IPS DF 4.7 (cell line): ENCODE data around the gene SCN4A.

ENCODE experiments used
- DNase-seq: peaks from one replicate; pipeline ENCODE4 v3.0.0-alpha.2; 2013; ENCODE audit warnings: low spot score; ENCODE audit errors: extremely low read depth

Gene SCN4A

DNA sequence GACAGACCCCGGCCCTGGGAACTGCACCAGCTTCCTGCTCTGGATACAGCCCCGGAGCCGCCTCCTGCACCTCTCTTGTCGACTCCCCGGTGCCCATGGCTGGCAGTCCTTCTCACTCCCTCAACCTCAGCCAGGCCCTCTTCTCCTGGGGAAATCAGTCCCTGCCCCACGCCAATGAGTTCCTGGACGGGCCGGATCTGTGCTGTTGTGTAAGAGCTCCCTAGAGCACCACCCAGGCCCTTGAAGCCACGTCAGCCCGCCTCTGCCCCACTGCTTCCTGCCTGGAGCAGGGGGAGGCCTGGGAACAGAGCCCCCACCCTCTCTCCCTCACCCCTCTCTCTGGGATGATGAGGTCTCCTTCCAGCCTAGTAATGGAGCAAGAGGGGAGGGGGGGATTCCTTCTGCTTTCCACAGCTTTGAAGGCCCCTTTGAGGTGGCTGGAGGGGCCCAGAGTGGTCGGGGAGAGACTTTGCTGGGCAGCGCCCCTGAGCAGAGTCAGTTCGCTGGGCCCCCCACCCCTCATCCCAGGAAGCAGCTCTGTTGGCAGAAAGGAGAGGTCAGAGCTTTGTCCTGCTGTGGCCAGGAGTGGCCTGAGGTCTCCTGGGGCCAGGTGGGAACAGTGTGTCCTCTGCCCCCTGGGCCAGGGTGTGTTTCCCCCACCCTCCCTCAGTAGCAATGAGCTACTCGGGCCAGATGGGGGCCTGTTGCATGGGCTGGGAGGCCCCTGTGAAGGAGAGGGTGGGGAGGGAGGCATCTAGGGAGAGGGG lies 29.2 kb upstream of the SCN4A start:
- DNase-seq: no peak

DNA sequence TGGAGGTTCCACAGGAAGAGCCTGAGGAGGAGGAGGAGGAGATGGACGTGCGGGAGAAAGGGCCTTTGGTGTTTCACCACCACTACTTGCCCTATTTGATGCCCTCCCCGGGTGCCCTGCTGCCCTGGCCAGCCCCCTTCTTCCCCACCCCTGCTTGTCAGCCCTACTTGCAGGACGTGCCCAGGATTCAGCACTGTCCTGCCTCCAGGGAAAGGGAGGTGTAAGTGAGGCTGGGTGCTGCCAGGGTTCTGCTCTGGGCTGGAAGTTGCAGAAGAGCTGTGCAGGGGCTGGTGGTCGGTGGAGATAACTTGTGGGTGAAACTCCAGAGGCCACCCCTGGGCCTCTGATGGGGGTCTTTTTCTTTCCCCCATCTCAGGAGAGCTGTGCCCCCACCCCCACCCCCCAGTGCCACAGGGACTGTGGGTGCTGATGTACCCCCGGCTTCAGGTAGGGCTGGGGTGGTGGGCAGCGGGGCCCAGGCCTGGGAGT lies 28.4 kb upstream of the SCN4A start:
- no peak for DNase-seq

DNA sequence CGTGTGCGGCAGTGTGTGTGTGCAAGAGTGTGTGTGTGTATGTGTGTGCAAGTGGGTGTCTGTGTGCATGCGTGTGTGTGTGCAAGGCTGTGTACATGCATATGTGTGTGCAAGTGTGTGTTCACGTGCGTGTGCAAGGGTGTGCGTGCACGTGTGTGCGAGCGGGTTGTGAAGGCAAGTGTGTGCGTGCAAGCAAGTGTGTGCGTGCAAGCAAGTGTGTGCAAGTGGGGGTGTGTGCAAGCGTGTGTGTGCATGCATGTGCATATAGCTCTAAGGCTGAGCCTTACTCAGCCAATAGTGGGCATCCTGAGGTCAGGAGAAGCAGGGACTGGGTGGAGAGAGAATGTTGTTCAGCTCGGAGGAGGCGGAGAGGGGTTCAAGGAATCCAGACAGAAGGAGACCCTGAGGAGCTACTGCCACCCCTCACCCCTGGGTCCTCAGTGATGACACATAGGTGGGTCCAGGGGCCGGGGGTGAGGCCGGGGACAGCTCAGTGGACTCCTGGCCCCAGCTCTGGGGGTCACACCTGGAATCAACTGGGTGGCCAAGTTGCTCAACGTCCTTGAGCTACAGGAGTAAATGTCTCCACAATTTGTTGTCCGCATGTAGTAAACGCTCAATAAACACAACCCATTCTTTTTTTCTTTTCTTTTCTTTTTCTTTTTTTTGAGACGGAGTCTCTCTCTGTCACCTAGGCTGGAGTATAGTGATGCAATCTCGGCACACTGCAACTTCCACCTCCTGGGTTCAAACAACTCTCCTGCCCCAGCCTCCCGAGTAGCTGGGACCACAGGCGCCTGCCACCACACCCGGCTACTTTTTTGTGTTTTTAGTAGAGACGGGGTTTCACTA lies 27.2 kb upstream of the SCN4A start:
- no peak for DNase-seq

DNA sequence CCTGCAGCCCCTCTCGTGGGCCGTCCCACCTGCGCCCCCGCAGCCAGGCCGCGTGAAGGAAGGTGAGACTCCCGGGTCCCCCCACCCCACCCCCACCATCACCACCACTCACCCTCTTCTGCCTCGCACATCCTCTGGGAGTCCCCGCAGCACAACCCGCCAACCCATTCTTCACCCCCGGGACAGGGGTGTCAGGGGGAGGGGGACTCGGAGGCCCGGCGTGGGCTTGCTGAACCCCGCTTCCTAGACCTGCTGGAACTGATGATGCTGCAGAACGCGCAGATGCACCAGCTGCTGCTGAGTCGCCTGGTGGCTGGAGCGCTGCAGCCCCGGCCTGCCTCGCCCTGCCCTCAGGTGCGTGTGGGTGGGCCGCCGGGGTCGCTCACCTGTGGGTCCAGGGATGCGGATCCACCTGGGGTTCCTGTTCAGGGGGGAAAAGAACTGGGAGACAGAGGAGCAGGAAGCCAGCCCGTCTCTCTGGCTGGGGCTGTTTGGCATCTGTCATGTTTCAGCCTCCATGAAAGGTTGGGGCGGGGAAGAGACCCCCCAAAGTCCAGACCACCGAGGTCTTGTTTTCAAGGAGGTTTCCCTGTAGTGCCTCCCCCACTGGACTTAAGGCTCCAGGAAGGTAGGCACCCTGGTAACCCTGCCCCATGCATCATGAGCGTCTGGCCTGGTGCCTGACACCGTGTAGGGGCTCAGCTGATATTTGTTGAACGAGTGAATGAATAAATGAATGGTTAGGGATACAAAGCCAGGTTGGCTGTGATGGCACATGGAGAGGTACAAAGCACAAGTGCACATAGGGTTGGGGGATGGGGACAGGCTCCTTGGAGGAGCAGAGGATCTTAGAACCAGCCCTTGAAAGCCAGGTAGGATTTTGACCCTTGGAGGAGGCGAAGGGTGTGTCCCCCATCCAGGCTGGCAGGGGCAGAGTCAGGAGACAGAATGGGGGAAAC lies 26.3 kb upstream of the SCN4A start:
- no peak for DNase-seq

DNA sequence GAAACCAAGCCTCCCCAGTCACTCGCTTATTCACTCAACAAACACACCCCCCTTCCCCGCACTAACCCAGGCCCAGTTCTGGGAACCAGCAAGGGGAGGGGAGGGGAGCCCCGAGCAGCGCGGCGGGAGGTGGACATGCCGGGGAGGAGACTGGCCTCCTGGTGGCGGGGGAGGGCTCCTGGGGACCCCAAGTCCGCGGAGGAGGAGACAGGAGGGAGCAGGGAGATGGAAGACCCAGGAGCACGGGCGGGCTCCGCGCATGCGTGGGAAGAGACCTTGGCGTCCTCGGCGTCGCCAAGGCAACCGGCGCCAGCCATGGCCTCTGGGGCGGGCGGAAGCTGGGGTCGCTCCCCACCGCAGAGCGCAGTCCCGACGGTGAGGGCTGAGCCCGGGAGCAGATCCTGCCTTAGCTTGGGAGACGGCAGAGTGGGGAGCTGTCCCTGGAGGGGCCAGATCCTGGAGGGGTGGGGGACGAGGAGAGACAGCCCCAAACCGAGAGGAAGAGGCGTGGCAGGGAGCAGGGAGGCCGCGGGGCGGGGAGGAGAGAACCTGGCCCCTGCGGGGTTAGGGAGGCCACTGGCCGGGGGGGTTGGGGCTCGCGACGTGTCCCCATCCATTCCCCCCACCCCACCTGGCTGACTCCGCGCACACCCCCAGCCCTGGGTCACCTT lies 25.5 kb upstream of the SCN4A start, which contains the start of gene PRR29:
Gene PRR29 (plus strand): TSS at position 302 of the 671 bp plus-strand sequence. CDS start 14 bp downstream, at position 316.
- no peak for DNase-seq

DNA sequence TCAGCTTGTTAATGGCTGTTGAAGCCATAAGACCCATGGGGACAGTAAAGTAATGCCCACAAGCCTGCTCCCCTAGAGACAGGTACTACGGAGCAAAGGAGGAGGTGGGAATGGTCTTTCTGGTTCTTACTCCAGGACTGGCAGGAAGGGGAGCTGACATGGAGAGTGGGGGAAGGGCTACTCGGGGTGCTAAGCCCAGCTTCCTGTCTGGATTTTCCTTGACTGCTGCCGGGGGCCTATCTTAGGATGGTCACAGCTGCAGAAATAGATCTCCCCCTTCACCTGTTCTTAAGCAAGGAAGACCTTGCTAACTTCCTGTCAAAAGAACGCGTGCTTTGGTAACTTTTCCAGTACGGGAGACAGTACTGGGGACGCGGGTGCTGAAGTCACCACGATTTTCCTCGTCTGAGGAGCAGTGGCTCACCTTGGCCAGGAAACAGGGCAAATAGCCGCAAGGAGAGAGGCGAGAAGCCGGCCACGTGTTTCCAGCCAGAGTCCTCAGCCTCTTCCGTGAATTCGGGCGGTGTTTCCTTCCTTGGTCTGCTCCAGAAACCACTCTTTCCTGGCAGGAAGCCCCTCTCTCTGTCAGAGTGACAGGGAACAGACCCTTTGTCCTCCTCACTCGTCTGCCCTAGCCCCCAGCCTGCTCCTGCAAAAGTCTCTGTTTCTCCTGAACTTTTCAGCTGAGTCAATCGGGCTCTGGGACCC lies 24.8 kb upstream of the SCN4A start:
- DNase-seq: no peak

DNA sequence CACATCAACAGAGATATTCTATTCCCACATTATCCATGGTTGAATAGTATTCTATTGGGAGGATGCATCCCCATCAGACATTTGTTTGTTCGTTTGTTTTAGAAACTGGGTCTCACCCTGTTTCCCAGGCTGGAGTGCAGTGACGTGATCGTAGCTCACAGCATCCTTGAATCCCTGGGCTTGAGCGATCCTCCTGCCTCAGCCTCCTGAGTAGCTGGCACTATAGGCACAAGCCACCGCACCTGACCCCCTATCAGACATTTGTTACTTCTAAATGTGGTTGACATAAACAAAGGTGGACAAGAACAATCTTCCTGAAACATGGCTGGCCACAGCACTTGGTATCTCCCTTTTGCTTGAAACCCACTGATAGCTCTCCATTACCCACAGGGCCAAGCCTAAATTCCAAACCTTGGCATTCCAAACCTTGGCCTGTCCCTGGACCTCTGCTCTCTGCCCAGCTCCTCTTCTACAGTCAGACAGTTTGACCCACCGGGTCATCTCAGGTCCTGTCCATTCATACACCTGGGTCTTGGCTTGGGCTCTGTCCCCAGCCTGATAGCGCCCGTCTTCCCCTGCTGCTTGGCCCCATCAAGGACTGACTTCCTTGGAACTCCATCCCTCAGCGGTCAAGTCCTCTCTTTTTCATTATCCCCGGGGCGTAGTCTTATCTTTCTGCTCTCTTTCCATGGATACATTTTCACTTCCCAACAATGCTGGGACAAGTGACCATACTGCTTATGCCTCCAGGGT lies 23.9 kb upstream of the SCN4A start:
- DNase-seq: no peak

DNA sequence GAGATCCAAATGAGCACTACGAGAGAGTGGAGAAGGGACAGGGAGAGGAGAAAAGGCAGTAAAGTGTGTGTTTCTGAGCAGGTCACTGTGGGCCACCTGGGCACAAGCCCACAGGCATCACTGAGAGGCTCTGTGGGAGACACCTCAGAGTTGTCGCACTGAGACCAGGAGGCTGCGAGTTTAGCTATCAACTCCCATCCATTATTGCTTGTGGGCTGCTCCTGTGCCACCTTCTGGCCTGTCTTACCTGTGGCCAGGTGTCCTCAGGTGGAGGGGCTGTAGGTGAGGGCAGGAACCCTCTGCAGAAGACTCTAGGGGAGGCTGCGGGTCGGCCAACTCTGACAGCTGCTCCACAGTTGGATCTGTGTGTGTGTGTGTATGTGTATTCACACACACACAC lies 22.9 kb upstream of the SCN4A start:
- no peak for DNase-seq

DNA sequence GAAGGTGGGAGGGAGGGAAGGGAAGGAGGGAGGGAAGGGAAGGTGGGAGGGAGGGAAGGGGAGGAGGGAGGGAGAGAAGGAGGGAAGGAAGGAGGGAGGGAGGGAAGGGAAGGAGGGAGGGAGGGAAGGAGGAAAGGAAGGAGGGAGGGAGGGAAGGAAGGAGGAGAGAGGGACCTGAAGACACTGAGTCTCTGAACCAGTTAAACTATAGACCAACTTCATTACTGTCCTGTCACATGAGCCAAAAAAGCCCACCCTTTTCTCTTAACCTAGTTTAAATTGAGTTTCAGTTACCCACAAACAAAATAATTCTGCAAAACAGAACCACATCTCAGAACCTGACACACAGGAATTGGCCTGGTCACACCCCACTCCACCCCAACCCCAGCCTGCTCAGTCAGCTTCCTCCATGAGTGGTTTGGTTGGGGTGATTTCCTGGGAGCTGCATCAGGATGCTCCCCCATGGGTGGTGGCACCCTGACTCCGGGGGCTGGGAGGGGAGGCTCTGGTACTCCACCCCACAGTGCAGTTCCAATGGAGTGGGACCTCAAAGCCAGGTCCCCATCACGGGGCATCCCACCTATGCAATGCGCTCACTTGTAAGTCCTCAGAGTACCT lies 20.8 kb upstream of the SCN4A start:
- no peak for DNase-seq

DNA sequence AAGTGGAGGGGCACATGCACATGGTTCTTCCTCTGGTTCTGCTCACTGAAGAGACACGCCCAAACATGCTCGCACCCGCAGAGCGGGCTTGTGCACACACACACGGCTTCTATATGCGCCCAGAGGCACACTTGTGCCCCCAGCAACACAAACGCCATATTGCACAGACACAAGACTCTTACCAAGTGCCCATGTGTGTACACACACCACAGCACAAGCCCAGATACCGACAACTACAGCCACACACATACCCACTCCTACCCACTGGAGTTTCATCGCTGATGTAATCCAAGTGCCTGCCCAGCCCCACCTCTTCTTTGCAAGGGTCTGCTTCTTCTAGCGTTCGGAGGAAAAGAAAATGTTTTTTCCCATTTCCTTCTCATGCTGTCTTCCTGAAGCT lies 18.9 kb upstream of the SCN4A start:
- no peak for DNase-seq

DNA sequence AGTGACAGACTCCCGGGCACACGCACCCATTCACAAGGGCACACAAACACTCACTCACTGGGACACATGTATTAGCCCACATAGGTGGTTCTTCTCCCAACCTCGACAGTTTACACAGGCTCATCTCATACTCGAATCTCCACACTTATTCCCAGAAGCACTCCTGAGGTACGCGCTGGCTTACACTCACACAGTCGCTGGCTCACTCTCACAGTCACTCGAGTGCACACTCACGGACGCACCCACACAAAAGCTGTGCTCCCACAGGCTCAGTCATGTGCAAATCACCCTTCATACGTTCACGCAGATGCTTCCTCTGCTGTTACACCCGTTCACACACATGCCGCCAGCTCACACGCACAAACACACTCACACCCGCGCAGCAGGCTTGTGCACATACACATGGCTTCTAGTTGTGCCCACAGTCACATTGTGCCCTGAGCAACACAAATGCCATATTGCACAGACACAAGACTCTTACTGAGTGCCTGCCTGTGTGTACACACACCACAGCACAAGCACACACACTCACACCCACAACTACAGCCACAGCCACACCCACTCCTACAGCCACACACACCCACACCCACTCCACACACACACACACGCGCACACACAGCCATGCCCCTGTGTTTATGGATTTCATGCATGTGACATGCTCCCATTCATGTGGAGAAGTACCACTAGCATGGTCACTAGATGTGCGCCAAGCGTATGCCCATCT lies 17.1 kb upstream of the SCN4A start:
- DNase-seq: no peak

DNA sequence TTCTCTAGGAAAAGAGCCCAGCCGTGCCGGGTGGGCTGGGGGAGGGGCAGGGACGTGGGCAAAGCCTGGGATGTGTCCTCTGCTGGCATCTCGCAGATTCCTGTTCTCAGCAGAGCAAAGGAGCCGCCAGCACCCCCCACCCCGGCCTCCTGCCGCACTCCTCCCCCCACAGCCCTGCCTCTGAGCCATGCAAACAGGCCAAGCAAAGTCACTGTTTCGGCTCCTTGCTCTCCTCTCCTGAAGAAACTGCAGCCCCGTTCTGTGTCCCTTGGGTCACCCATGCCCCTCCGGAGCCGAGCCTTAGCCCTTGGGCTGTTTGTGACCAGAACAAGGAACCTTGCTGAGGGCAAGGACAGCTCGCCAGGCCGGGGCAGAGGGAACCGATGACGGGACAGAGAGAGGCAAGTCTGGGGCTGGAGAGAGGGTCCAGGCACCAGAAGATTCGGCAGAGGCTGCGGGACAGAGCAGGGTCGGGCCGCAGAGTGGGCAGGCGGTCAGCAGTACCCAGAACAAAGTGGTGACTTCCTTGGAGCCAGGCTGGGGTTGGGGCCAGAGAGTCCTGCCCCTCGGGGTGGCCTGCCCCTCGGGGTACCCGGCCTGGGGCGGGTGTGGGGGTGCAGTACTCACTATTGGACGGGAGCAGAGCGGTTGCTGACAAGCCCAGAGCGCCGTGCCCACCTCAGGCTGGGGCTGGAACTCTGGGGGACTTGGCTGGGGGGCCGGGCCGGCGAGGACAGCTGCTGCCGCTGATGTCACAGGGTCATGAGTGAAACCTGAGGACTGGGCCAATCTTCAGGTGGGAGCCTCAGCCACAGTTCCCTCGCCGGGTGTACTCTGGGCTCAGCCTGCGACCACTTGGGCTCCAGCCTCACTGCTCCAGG lies 16.3 kb upstream of the SCN4A start:
- no peak for DNase-seq

DNA sequence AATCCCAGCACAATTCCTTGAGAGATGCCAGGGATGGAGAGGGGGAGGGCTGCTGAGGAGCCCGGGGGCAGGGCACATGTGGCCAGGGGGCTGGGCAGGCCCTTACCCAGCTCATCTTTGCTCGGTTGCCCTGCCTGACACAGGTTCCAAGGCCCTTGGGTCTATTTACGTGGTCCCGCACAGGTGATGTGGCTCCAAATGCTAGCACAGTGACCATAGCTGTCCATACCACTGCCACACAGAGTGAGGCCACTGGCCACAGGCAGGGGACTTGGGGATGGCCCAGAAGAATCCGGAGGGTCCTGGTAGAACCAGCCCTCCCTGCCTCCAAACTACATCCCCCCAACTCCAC lies 15.4 kb upstream of the SCN4A start:
- no peak for DNase-seq

DNA sequence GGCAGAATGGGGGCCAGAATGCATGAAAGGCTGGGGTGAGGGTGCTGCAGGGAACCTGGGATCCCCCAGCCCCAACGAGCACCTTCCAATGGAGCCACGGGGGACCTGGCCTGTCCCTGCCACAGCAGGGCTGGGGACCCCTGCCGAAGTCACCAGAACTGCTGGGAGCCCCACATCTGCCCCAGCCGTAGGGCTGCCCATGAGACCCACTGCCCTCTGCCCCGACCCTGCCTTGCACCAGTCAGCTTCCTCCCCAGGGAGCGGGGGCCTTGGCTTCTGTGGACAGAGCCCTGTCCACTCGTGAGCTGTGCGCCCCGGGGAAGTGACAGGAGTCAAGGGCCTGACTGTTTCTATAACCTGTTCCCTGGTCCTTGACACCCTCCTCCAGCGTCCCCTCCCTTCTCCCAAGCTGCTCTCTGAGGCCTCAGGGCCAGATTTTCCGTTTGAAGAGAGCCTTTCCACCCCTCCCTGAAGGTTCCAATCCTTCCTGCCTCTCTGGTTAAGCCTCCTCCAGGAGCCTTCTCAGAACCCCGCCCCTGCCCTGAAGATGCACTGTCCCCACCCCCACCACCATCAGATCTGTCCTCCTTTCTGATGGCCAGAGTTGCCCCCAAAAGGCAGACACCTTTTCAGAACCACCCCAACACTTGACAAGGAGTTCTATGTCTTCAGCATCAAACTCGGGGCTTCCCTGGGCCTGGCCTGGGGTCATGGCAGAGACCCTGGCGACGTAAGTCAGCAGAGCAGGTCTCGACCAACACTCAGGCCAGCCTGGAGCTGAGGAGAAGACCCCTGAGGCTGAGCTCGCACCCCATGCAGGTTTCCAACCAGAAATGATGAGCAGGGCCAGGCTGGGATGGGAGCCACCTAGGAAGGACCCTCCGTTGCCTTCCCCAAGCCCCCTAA lies 14.8 kb upstream of the SCN4A start:
- DNase-seq: no peak

DNA sequence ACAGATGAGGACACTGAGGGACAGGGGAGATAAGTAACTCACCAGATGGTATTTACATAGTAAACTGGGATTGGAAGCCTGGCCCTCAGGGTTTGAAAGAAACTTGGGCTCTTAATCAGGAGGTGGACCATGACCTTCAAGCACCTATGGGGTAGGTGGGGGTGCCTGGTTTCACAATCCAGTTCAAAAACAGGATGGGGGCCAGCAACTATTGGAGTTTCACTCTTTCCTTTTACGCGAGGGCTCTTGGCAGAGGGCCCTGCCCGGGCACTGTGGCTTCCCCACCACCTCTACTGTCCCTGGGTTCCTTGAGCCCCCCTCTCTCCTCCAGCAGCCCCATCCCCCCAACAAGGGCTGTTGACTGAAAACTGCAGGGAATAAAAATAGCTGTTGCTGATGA lies 14.1 kb upstream of the SCN4A start:
- DNase-seq: no peak

DNA sequence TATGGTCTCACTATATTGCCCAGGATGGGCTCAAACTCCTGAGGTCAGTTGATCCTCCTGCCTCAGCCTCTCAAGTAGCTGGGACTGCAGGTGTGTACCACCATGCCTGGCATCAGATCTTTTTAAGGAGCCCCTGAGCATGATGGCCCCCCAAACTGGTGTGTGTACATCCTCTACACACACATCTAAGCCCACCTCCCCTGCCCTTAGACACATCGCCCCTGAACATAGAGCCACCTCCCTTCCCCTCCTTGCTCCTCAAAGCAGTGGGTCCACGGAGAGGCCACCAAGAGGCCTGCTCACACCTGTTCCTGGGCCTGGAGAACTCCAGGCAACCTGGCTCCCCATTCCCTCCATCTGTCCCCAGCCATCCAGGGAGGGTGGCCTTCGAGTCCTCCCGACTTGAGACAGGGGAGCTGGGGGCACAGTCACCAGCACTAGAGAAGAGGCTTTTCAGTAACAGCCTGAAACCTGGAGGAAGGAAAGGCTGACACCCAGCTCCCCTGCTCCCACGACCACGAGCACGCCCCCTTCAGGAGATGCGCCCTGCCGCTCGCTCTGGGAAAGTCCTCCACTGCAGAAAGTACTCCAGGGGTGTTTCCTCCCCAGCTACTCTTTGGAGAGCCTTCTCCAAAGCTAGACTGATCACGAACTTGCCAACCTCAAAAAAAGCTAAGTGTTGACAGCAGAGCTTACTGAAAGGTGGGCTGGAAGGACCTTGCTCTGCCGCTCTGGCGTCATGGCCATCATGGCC lies 12.8 kb upstream of the SCN4A start:
- DNase-seq: no peak
